Inflammatory macrophage treated with lipopolysaccharide for 4 hours (primary cell): Measurements from ENCODE around the gene ATP5ME.
A peak's percentile ranks its signal among the peaks of the same experiment; 100 is the strongest.
"Not testable (repeated sequence)": the region's sequence is repeated elsewhere in the genome, so short reads cannot be mapped to it uniquely, and the experiment has no call there.

Source experiments
- DNase-seq: peaks from one replicate; pipeline ENCODE4 v3.0.0-alpha.2; 2020

Gene ATP5ME

DNA sequence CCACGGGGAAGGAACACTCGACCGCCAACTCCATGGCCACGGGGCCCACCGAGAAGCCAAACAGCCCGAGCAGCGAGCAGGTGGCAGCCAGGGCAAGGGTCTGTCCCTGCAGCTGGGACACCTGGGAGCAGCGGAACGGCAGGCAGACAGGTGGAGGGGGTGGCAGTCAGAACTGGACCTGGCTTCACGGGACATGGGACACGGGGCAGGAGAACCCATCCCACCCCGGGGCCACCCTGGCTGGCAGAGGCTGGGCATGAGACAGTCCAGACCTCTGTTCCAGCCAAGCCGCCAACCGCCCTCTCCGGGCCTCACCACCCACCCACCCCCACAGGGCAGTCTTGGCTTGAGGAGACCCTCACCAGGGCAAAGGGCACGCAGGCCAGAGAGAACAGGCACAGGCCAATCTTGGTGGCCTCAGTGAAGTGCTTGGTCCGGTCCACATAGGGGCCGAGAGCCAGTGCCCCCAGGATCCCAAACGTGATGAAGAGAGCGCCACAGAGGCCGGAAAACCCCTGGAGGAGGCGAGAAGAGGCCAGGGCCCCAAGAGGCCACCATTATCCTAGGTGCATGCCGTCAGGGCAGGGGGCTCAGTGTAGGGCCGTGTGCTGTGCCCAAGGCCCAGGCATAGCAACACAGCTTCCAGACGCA is 9.3 kb upstream of the ATP5ME start:
- no peak for DNase-seq

- DNase-seq: no peak
These were observed 8.6 kb upstream of the ATP5ME start for GRCh38 chr4:682490-683172.

DNA sequence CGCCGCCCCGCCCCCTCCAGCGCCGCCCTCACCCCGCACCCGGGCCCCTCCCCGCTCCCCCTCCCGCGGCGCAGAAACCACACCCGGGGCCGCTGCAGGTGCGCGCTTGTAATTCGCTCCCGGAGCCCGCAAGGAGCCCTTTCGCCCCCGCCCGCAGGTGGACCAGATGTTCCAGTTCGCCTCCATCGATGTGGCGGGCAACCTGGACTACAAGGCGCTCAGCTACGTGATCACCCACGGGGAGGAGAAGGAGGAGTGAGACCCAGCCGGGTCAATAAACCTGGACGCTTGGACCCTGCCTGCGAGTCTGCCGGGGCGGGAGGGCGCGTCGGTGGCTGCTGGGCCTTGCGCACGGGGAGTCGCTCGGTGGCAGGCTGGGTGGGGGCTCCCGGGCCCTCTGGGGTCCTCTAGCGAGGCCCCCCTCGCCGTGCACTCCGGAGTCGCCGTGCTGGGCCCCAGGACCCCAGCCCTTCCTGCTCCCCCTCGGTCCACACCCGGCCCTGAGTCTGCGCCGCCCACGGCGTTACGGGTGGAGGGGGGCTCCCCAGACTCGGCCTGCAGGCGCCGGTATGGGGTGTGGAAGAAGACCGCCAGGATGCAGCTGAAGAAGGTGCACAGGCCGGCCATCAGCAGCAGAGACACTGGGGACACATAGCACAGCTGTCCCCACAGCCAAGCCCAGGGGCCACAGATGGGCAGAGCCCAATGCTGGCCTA is 7.8 kb upstream of the ATP5ME start:
- no peak for DNase-seq

- DNase-seq: peak; percentile 33
These were observed 7.0 kb upstream of the ATP5ME start for GRCh38 chr4:680928-681645.

GRCh38 chr4:680551-680927 is 6.5 kb upstream of the ATP5ME start:
- DNase-seq: peak; percentile 59

- no peak for DNase-seq
These were observed 6.0 kb upstream of the ATP5ME start for GRCh38 chr4:680091-680490.

DNA sequence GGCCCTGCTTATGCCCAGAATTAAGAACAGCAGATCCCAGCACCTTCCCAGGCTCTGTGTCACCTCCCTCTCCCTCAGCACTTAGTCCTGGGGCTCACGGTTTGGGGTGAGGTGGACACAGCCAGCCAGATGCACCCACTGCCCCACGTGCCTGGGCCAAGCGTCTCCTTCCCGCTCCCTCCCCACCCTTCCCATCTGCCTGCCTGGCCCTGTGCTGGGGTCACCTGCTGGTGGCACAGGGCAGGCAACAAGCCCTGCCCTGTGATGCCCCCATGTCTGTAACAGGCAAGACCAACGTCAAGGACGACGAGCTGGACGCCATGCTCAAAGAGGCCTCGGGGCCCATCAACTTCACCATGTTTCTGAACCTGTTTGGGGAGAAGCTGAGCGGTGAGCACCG is 5.6 kb upstream of the ATP5ME start:
- no peak for DNase-seq

- no peak for DNase-seq
These were observed 5.0 kb upstream of the ATP5ME start for GRCh38 chr4:679104-679481.

DNA sequence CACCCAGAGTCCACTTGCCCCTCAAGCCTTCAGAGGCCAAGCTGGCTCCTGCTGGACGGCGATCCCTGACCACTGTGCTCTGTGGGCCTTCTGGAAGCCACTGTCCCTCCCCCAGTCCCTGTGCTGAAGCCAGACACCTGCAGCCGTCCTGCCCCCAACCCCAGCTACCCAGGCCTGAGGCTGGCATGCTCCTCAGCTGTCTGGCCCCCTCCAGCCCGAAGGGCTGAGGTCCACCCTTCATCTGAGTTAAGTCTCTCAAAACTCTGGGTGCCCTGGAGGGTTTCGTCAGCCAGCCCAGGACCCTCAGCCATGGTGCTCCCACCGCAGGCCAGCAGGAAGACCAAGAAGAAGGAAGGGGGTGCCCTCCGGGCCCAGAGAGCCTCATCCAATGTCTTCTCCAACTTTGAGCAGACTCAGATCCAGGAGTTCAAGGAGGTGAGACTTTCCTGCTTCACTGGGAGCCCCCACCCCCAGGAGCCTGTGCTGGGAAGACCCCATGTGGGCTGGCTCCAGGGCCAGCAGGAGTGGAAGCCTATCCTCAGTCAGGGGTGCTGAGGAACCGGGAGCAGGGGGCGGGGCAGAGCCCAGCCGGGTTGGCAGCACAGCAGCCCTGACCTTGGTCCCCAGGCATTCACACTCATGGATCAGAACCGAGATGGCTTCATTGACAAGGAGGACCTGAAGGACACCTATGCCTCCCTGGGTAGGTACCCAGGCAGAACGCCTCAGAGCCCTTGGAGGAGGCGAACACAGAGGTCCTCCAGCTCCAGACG is 4.4 kb upstream of the ATP5ME start:
- DNase-seq: no peak

GRCh38 chr4:677431-678293 is 3.6 kb upstream of the ATP5ME start:
- DNase-seq: no peak

- no peak for DNase-seq
These were observed 2.8 kb upstream of the ATP5ME start for GRCh38 chr4:676871-677235.

GRCh38 chr4:675980-676870 is 2.1 kb upstream of the ATP5ME start:
- no peak for DNase-seq

DNA sequence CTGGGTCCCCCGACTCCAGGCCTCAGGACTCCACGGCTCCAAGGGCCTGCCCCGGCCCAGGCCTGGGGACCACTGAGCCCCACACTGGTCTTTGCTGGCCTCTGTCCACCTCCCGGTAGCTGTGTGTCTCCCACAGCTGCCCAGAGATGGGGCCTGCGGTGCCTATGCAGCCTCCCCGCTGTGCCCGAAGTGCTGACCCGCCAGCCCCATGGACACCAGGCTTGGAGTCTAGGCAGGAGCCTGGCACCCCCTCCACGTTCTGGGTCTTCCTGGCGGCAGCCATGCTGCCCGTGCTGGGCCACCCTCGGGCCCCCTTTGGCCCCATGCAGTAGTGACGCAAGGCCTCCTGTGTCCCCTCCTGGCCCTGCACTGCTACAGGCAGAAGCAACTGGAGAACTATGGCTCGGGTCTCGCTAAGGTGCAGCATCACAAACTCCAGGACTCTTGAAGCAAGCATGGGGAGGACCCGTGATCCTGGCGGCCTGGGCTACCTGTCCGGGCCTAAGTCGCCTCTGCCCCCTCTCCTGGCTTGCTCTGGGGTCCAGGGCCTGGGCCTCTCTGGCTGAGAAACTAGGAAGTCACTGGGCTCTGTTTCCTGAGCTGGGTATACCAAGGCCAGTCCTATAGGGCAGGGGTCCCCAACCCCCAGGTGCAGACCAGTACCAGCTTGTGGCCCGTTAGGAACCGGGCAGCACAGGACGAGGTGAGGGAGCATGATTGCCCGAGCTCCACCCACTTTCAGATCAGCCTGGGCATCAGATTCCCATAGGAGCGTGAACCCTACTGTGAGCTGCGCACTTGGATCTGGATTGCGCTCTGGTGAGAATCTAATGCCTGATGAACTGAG is 1.2 kb upstream of the ATP5ME start:
- no peak for DNase-seq

GRCh38 chr4:673349-674091 is 556 bp downstream of the ATP5ME start:
- DNase-seq: peak; percentile 43

DNA sequence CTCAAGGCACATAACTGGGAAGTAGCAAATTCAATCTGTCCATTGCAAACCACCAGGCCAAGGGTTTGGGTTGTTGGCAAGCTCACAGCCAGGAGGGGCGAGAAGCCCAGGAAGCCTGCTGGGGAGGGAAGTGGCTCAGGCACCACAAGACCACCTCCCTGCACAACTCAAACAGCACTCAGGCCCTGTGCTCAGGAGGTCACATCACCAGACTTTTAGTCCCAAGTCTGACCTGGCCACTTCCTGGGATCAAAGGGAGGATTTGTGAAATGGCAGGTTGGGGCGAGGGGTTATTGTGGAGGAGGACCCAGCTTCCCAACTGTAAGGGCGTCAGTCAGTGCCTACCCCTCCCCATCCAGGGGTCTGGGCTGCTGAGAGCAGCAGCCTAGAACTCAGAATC is 2.3 kb downstream of the ATP5ME start:
- DNase-seq: no peak

- not testable (repeated sequence) for DNase-seq
These were observed 4.1 kb downstream of the ATP5ME start for GRCh38 chr4:669806-670559.

GRCh38 chr4:668219-668618 is 5.9 kb downstream of the ATP5ME start:
- not testable (repeated sequence) for DNase-seq

- no peak for DNase-seq
These were observed 6.5 kb downstream of the ATP5ME start for GRCh38 chr4:667545-667925.
